ENCODE data around the gene ZNF3. TPM values are rescaled to one million over a fixed set of nuclear protein-coding genes. Genes with fewer than 3 reads are reported as not detected.

ZNF3 gene
- polyA plus RNA-seq, 2 of the 4 experiments (the other 2 are of a cell fraction) = 22.5 to 30.2 TPM

DNA sequence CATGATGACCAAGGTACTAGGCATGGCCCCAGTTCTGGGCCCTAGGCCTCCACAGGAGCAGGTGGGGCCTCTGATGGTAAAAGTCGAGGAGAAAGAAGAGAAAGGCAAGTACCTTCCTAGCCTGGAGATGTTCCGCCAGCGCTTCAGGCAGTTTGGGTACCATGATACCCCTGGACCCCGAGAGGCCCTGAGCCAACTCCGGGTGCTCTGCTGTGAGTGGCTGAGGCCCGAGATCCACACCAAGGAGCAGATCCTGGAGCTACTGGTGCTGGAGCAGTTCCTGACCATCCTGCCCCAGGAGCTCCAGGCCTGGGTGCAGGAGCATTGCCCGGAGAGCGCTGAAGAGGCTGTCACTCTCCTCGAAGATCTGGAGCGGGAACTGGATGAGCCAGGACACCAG is 24.5 kb downstream of the ZNF3 start (continued):
- TF ChIP-seq, protein P1, sequence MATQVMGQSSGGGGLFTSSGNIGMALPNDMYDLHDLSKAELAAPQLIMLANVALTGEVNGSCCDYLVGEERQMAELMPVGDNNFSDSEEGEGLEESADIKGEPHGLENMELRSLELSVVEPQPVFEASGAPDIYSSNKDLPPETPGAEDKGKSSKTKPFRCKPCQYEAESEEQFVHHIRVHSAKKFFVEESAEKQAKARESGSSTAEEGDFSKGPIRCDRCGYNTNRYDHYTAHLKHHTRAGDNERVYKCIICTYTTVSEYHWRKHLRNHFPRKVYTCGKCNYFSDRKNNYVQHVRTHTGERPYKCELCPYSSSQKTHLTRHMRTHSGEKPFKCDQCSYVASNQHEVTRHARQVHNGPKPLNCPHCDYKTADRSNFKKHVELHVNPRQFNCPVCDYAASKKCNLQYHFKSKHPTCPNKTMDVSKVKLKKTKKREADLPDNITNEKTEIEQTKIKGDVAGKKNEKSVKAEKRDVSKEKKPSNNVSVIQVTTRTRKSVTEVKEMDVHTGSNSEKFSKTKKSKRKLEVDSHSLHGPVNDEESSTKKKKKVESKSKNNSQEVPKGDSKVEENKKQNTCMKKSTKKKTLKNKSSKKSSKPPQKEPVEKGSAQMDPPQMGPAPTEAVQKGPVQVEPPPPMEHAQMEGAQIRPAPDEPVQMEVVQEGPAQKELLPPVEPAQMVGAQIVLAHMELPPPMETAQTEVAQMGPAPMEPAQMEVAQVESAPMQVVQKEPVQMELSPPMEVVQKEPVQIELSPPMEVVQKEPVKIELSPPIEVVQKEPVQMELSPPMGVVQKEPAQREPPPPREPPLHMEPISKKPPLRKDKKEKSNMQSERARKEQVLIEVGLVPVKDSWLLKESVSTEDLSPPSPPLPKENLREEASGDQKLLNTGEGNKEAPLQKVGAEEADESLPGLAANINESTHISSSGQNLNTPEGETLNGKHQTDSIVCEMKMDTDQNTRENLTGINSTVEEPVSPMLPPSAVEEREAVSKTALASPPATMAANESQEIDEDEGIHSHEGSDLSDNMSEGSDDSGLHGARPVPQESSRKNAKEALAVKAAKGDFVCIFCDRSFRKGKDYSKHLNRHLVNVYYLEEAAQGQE (IDR thresholded peaks at IDR 0.05) = no peak
- no peak for TF ChIP-seq HOXB5 (CRISPR knock-in tag; IDR thresholded peaks at IDR 0.05)
- no peak for TF ChIP-seq CEBPB (IDR thresholded peaks at IDR 0.05)
- TF ChIP-seq KDM1A (IDR thresholded peaks at IDR 0.05; ENCODE audit: low read depth) = no peak
- no peak for TF ChIP-seq EP300 (IDR thresholded peaks at IDR 0.05)
- TF ChIP-seq FOSB (CRISPR knock-in tag; IDR thresholded peaks at IDR 0.05) = no peak
- TF ChIP-seq ZSCAN20 (CRISPR knock-in tag; IDR thresholded peaks at IDR 0.05) = no peak
- no peak for TF ChIP-seq RCOR1 (IDR thresholded peaks at IDR 0.05; ENCODE audit: low read depth, low read length)
- TF ChIP-seq, protein P2, sequence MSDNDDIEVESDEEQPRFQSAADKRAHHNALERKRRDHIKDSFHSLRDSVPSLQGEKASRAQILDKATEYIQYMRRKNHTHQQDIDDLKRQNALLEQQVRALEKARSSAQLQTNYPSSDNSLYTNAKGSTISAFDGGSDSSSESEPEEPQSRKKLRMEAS (IDR thresholded peaks at IDR 0.05) = no peak
- TF ChIP-seq TP53 (CRISPR knock-in tag; IDR thresholded peaks at IDR 0.05) = no peak

DNA sequence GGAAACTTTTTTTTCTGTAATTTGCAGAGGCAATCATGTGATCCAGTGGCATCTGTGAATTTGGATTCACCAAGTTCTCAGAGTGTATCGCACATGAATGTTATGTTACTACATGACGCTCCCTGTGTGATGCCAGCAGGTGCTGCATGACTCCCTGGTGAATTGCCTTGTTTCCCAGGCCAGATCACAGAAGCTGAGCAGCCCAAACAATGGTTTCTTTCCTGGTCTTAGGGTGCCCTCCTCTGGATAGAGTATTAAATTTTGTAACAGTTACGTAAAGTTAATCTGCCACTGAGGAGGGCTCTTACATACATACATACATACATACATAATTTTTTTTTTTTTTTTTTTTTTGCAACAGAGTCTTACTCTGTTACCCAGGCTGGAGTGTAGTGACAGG is 28.3 kb downstream of the ZNF3 start:
- Histone ChIP-seq H3K27ac (no peak overlapping the region), H3K4me3 (no peak overlapping the region), H3K4me1 (peaks cover 7% of the 10 kb centered on the region; the same call in 2 of the 3 replicates), H3K4me2 (no peak overlapping the region), H3K9me3 (no peaks in the 10 kb centered on the region)
- ATAC-seq (peak; percentile 60 to 76), FAIRE-seq (no peak), DNase-seq (ENCODE audit: low read depth in 1 of 2, low spot score in 1 of 2) (peak; percentile 64 to 77)
- POLR2A ChIA-PET = interaction anchor here (0.7 to 1.0 kb wide), 2 partner anchors 134 to 1654 kb away, joined by 5 to 14 read pairs; partner anchors contain the start of gene TRIM4
- TF ChIP-seq, protein P3, sequence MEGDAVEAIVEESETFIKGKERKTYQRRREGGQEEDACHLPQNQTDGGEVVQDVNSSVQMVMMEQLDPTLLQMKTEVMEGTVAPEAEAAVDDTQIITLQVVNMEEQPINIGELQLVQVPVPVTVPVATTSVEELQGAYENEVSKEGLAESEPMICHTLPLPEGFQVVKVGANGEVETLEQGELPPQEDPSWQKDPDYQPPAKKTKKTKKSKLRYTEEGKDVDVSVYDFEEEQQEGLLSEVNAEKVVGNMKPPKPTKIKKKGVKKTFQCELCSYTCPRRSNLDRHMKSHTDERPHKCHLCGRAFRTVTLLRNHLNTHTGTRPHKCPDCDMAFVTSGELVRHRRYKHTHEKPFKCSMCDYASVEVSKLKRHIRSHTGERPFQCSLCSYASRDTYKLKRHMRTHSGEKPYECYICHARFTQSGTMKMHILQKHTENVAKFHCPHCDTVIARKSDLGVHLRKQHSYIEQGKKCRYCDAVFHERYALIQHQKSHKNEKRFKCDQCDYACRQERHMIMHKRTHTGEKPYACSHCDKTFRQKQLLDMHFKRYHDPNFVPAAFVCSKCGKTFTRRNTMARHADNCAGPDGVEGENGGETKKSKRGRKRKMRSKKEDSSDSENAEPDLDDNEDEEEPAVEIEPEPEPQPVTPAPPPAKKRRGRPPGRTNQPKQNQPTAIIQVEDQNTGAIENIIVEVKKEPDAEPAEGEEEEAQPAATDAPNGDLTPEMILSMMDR (IDR thresholded peaks at IDR 0.05) = peak; percentile 45
- TF ChIP-seq SMC3 (IDR thresholded peaks at IDR 0.05) (peak; percentile 37; the same call in 1 of the 3 replicates), RAD21 (conservative IDR thresholded peaks at IDR 0.05 in 1 of 2, IDR thresholded peaks at IDR 0.05 in 1 of 2) (peak; percentile 64 to 81), ZFP36 (IDR thresholded peaks at IDR 0.05; ENCODE audit: borderline replicate concordance, partially characterized antibody) (no peak)
- TF ChIP-seq, protein P1 (IDR thresholded peaks at IDR 0.05) = no peak
- CTCF ChIA-PET = interaction anchor here (0.6 to 12.5 kb wide), 21 partner anchors 8 to 530 kb away, joined by 3 to 128 read pairs (median 3); partner anchors contain the start of gene GJC3
- 74% methylated on average over 3 of the region's 3 CpGs for WGBS (ENCODE audit: missing lambda C conversion rate)

All from A549 (cell line).